GDM1 (cell line): ENCODE data around the gene ACYP2.

Experiments
- DNase-seq: peaks from one replicate; lab custom pipeline; 2025; lab: John Stamatoyannopoulos, UW

Gene ACYP2

GRCh38 chr2:54158311-54158710 is 42.9 kb downstream of the ACYP2 start:
- DNase-seq, result no peak

- DNase-seq, result no peak
Observed at GRCh38 chr2:54161660-54162424, 46.4 kb downstream of the ACYP2 start.

GRCh38 chr2:54164106-54164505 is 48.7 kb downstream of the ACYP2 start:
- no peak for DNase-seq

GRCh38 chr2:54166121-54166773 is 50.8 kb downstream of the ACYP2 start:
- no peak for DNase-seq

- DNase-seq, result no peak
Observed at GRCh38 chr2:54176577-54176976, 61.2 kb downstream of the ACYP2 start.

GRCh38 chr2:54183281-54183680 is 67.9 kb downstream of the ACYP2 start:
- no peak for DNase-seq

GRCh38 chr2:54183972-54184371 is 68.6 kb downstream of the ACYP2 start:
- DNase-seq, result no peak

- DNase-seq, result no peak
Observed at GRCh38 chr2:54185105-54185504, 69.7 kb downstream of the ACYP2 start.

GRCh38 chr2:54187331-54187730 is 71.9 kb downstream of the ACYP2 start:
- DNase-seq, result no peak

GRCh38 chr2:54189539-54189938 is 74.1 kb downstream of the ACYP2 start:
- DNase-seq, result no peak

- DNase-seq, result no peak
Observed at GRCh38 chr2:54191361-54192135, 76.1 kb downstream of the ACYP2 start.

GRCh38 chr2:54194761-54195750 is 79.6 kb downstream of the ACYP2 start:
- DNase-seq, result no peak

- no peak for DNase-seq
Observed at GRCh38 chr2:54196646-54197045, 81.2 kb downstream of the ACYP2 start.

- no peak for DNase-seq
Observed at GRCh38 chr2:54204476-54204875, 89.1 kb downstream of the ACYP2 start.

GRCh38 chr2:54206596-54206995 is 91.2 kb downstream of the ACYP2 start:
- DNase-seq, result no peak

GRCh38 chr2:54207666-54208195 is 92.3 kb downstream of the ACYP2 start:
- no peak for DNase-seq

GRCh38 chr2:54208364-54209240 is 93.2 kb downstream of the ACYP2 start:
- DNase-seq, result no peak

- DNase-seq, result no peak
Observed at GRCh38 chr2:54209379-54209778, 94.0 kb downstream of the ACYP2 start.

- DNase-seq, result no peak
Observed at GRCh38 chr2:54212456-54212855, 97.0 kb downstream of the ACYP2 start.

GRCh38 chr2:54213082-54213481 is 97.7 kb downstream of the ACYP2 start:
- DNase-seq, result no peak
